ENCODE data around the gene EXD3.
"Not testable (repeated sequence)": the region's sequence is repeated elsewhere in the genome, so short reads cannot be mapped to it uniquely, and the experiment has no call there.

Gene EXD3

DNA sequence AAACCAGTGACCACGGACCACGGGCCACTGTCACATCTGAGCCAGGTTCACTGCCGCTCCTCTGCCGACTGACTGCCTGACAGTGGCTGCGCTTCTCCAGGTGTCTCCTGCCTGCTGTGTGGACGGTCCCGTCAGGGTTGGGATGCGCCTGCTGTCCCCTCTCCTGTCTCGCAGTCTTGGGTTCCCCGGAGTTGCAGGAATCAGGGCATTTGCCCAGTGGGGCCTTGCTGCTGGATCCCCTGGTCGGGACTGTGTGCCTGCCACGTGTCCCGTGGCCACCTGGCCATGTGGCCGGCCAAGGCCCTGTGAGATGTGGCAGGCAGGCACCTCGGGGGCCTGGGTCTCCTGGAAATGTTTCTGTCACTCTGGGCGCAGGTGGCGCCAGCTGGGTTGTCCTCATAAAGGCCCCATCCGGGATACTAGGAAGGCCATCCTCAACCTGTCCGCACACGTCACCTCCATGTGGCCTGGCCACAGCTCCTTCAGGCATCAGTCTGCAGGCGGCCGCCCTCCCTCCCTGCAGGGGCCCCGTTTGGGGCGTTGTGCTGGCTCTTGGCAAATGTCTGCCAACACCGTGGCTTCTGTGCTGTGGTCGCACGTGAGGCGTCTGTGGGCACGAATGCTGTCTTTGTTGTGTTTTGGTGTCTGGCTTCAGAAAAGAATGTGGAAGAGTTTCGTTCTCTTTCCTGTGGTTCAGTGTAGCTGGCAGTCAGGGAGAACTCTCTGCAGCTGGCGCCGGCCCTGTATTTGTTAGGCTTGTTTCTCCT, 151.8 kb downstream of the EXD3 start:
- no peak for DNase-seq (ENCODE audit: low read depth)

DNA sequence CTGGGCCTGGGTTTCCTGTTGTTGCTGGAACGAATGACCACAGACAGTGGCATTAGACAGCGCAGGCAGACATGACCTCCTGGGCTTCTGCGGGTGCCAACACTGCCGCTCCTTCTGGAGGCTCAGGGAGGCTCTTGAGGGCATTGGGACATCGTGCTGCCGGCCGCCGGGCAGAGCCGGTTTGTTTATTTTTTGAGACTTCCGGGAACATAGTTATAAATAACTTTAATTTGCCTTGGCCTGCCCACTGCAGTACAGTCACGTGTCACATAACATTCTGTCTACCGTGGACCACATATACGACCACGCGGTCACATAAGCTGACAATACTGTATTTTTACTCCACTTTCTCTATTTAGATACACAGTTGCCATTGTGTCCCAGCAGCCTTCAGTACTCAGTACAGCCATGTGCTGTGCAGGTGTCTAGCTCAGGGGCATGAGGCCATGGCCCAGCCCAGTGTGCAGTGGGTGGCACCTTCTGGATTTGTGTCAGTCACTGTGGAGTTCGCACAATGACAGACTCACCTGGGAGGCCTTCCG, 153.7 kb downstream of the EXD3 start:
- DNase-seq (ENCODE audit: low read depth) = no peak

DNA sequence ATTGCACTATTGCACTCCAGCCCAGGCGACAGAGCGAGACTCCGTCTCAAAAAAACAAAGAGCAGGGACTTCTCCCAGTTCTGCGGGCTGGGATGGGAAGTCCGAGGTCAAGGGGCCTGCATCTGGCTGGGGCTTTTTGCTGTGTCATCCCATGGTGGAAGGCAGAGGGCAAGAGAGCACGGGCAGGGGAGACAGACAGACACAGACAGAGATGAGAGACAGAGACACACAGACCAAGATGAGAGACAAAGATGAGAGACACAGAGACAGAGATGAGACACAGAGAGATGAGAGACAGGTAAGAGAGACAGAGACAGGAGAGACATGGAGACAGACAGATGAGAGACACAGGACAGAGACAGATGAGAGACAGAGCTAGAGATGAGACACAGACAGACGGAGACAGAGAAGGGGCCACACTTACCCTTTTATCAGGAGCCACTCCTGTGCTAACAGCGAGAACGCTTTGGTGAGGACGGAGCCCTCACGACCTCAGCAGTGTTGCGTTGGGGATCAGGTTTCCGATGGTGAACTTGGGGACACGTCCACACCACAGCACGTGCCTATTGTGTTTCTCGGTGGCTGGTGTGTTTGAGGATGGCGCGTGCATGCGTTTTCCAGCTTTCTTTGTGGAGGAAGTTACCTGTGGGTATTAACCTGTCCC, 154.3 kb downstream of the EXD3 start:
- DNase-seq (ENCODE audit: low read depth) = no peak

DNA sequence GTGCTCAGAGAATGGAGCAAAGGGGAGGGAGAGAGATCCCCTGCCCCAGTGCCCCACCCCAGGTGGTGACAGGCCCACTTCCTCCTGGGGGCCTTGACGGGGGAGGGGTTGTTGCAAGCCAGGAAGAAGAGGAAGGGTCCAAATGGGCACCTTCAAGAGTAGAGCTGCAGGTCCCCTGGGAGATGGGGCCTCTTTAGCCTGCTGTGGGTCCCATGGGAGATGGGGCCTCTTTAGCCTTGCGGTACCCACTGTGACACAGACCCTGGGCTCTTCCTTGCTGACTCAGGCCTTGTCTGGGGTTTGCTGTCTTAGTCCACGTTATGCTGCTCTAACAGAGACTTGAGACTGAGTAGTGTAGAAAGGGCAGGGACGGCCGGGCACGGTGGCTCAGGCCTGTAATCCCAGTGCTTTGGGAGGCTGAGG, 155.0 kb downstream of the EXD3 start:
- DNase-seq (ENCODE audit: low read depth) = no peak

DNA sequence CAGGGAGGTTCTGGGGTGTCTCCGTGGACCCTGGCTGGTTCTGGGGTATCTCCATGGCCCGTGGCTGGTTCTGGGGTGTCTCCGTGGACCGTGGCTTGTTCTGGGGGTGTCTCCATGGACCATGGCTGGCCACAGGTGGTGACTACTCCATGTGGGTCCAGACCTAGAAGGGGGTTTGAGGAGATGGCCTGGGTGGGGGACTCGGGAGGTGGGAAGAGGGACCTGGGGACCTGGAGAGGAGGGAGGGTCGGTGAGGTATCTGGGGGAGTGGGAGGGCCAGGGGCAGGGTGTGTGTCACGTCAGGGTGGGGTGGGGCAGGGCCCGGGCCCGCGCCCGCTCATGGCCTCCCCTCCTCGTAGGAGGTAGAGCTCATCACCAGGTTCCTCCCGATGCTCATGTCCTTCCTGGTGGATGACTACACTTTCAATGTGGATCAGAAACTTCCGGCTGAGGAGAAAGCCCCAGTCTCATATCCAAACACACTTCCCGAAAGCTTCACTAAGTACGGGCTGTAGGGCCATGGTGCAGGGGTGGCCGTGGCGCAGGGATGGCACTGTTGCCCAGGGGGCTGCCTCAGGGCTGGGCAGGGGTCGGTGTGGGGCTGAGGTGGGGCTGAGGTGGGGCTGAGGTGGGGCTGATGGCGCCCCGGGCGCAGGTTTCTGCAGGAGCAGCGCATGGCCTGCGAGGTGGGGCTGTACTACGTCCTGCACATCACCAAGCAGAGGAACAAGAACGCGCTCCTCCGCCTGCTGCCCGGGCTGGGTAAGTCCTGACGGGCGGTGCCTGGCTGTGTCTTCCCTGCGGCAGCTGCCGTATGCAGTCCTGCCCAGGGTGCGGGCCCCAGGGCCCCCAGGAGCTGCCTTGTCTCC, 156.1 kb downstream of the EXD3 start:
- no peak for DNase-seq (ENCODE audit: low read depth)

DNA sequence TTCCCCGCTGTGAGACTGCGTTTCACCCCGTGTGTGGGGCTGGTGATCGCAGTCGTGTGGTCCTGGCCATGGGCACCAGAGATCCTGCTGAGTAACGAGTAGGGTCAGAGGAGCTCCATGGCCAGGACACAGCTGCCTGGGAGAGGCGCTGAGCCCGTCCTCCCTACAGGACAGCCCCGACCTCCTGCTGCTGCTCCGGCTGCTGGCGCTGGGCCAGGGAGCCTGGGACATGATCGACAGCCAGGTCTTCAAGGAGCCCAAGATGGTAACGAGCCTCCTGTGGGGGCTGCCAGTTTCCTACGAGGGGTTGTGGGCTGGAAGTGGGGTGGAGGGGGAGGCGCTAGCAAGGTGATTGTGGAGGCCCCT, 156.8 kb downstream of the EXD3 start:
- DNase-seq (ENCODE audit: low read depth) = no peak

DNA sequence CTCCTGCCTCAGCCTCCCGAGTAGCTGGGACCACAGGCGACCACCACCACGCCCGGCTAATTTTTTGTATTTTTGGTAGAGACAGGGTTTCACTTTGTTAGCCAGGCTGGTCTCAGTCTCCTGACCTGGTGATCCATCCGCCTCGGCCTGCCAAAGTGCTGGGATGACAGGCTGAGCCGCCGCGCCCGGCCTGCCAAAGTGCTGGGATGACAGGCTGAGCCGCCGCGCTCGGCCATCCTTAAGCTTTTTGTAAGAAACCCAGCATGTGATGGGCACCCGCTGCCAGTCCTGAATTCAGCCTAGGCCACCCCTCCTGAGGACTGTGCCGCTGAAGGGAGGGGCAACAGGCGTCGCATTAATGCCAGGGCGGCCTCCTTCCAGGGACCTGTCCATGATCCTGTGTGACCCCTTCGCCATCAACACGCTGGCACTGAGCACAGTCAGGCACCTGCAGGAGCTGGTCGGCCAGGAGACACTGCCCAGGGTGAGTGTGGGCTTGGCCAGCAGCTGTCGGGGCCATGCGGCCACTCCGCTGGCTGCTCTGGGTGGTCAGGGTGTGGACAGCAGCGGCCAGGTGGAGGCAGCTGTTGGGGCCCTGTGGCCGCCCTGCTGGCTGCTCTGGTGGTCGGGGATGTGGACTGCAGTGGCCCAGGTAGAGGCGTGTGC, 157.3 kb downstream of the EXD3 start:
- DNase-seq (ENCODE audit: low read depth) = no peak

DNA sequence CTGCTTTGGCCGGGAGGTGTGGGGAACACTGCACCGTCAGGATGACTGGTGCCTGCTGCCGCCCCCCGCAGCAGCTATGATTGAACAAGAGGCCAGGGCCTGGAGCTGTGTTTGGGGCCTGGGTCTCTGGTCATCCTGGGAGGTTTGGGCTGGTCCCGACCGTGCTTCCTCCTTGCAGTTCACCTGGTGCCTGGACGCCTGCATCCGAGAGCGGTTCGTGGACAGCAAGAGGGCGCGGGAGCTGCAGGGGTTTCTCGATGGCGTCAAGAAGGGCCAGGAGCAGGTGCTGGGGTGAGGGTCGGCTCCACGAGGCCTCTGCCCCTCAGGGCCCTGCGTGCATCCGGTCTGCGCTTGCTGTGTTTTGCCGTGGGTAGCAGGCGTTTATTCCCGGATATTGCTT, 158.9 kb downstream of the EXD3 start:
- no peak for DNase-seq (ENCODE audit: low read depth)

DNA sequence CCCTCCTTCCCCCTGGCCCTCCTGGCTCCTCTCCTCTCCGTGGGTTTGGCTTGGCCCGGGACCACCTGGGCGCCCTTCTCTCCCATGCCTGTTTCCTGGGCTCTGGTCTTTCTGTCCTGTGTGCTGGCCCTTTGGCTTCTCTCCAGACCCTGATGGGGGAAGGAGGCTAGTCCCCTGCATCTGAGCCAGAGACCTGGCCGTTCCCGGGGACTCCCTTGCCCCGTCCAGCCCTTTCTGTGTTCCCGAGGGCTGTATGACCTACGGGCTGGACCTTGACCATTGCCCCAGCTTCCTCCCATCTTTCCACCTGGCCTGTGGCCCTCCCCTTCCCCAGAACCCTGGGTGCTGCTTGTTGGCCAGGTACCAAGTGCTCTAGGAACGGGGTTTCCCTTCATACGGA, 159.5 kb downstream of the EXD3 start:
- DNase-seq (ENCODE audit: low read depth) = no peak

DNA sequence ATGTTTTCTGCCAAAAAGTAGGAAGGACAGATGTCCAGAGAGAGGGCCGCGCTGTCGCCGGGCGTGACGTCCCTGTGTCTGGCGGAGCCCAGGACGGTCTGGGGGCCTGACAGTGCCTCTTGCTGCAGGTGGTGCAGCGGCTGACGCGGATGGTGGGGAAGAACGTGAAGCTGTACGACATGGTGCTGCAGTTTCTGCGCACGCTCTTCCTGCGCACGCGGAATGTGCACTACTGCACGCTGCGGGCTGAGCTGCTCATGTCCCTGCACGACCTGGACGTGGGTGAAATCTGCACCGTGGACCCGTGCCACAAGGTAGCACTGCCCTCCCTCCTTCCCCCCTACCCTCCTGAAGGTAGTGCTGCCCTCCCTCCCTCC, 160.1 kb downstream of the EXD3 start:
- no peak for DNase-seq (ENCODE audit: low read depth)

DNA sequence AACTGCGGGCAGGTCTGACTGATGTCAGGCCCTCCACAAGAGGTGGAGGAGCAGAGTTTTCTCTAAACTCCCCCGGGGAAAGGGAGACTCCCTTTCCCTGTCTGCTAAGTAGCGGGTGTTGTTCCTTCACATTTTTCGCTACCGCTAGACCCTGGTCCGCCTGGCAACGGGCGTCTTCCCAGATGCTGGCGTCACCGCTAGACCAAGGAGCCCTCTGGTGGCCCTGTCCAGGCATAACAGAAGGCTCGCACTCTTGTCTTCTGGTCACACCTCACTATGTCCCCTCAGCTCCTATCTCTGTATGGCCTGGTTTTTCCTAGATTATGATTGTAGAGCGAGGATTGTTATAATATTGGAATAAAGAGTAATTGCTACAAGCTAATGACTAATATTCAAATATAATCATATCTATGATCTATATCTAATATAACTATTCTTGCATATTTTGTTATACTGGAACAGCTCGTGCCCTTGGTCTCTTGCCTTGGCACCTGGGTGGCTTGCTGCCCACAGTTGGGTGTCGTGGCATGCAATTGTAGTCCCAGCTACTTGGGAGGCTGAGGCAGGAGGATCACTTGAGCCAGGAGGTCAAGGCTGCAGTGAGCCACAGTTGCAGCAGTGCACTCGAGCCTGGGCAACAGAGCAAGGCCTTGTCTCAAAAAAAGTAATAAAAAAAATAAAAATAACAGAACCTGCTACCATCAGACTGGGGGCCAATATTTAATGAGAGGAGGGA, 160.6 kb downstream of the EXD3 start:
- not testable (repeated sequence) for DNase-seq (ENCODE audit: low read depth)
